Measurements from ENCODE around the gene FAM83C.

FAM83C gene

GRCh38 chr20:35284267-35284991 lies 7.8 kb downstream of the FAM83C start, which contains the start of gene EIF6:
TSS of gene EIF6 (minus strand) at chr20:35284772. CDS start at chr20:35284487, 285 bp downstream.
- DNase-seq (ENCODE audit: low read depth): peak; percentile 18

GRCh38 chr20:35283441-35284266 lies 8.6 kb downstream of the FAM83C start:
- DNase-seq (ENCODE audit: low read depth): no peak

- DNase-seq (ENCODE audit: low read depth): no peak
These were observed 10.6 kb downstream of the FAM83C start for GRCh38 chr20:35281506-35282101.

GRCh38 chr20:35280523-35280922 lies 11.7 kb downstream of the FAM83C start:
- DNase-seq (ENCODE audit: low read depth): no peak

- DNase-seq (ENCODE audit: low read depth): no peak
These were observed 12.6 kb downstream of the FAM83C start for GRCh38 chr20:35279533-35280174.

GRCh38 chr20:35279040-35279439 lies 13.2 kb downstream of the FAM83C start:
- DNase-seq (ENCODE audit: low read depth): no peak

- DNase-seq (ENCODE audit: low read depth): peak; percentile 83
These were observed 14.5 kb downstream of the FAM83C start, which contains the start of gene MMP24OS for GRCh38 chr20:35277531-35278395. TSS of gene MMP24OS (minus strand) at chr20:35278122. CDS start at chr20:35277929, 193 bp downstream.

- DNase-seq (ENCODE audit: low read depth): no peak
These were observed 15.1 kb downstream of the FAM83C start for GRCh38 chr20:35277127-35277526.

GRCh38 chr20:35276408-35276807 lies 15.8 kb downstream of the FAM83C start:
- no peak for DNase-seq (ENCODE audit: low read depth)

GRCh38 chr20:35275741-35276251 lies 16.4 kb downstream of the FAM83C start:
- no peak for DNase-seq (ENCODE audit: low read depth)

- no peak for DNase-seq (ENCODE audit: low read depth)
These were observed 17.8 kb downstream of the FAM83C start for GRCh38 chr20:35274172-35275092.

GRCh38 chr20:35273449-35274171 lies 18.6 kb downstream of the FAM83C start:
- DNase-seq (ENCODE audit: low read depth): no peak

GRCh38 chr20:35271904-35272303 lies 20.3 kb downstream of the FAM83C start:
- DNase-seq (ENCODE audit: low read depth): no peak

- DNase-seq (ENCODE audit: low read depth): no peak
These were observed 20.9 kb downstream of the FAM83C start for GRCh38 chr20:35271073-35271882.

GRCh38 chr20:35270021-35270902 lies 22.0 kb downstream of the FAM83C start:
- no peak for DNase-seq (ENCODE audit: low read depth)

GRCh38 chr20:35269055-35269781 lies 23.0 kb downstream of the FAM83C start:
- DNase-seq (ENCODE audit: low read depth): no peak
